GM12878 (cell line): Measurements from ENCODE around the gene C5orf15. TPM values are rescaled to one million over a fixed set of nuclear protein-coding genes. Genes with fewer than 3 reads are reported as not detected.

ENCODE experiments used
- ATAC-seq: fragments of 200-7000 bp; cut with Tn5 transposase; 3 replicates; pipeline ENCODE4 v1.9.1; 2020; ENCODE audit warnings: mild to moderate bottlenecking, moderate library complexity
- BruUV-seq: library from RNA; stranded (reverse); fragments of 400-500 nt; replicated peaks from 2 replicates; lab custom pipeline; 2021; lab: Mats Ljungman, UMichigan
- CTCF ChIA-PET: fragments of 300-600 bp; sonication (Branson Sonifier 250); formaldehyde crosslinking; extraction: SDS; loops from one replicate; lab custom pipeline; 2021; ENCODE audit warnings: inconsistent platforms; lab: Yijun Ruan, JAX
- POLR2A ChIA-PET: fragments of 350-600 bp; formaldehyde crosslinking; extraction: SDS; loops from one replicate; lab custom pipeline; 2021; ENCODE audit warnings: inconsistent platforms; lab: Charles Lee
- RAD21 ChIA-PET: fragments of 300-600 bp; sonication (Branson Sonifier 250); formaldehyde crosslinking; loops from one replicate; lab custom pipeline; 2023; ENCODE audit warnings: antibody characterized with exemption; ENCODE audit not compliant: unreplicated experiment; lab: Charles Lee
- SMC1A ChIA-PET: fragments of 300-600 bp; sonication (Branson Sonifier 250); formaldehyde crosslinking; loops from one replicate; lab custom pipeline; 2023; ENCODE audit not compliant: unreplicated experiment, uncharacterized antibody; lab: Charles Lee
- DNase-seq: peaks from one replicate; pipeline ENCODE4 v3.0.0-alpha.2; 2011; ENCODE audit warnings: low read depth, low spot score
- FAIRE-seq: peaks from 3 replicates; lab custom pipeline; 2011; peaks lifted over from hg19 to GRCh38; lab: Jason Lieb, UNC
- H2AFZ ChIP-seq: 2 replicates; pipeline ENCODE4 v1.6.0; 2011; ENCODE audit warnings: low read depth, low read length, control low read depth; ENCODE audit not compliant: control insufficient read depth
- H3K27ac ChIP-seq: 2 replicates; pipeline ENCODE4 v1.5.1; 2011; ENCODE audit warnings: control low read depth; ENCODE audit not compliant: control insufficient read depth, insufficient read depth
- H3K27me3 ChIP-seq, 2 experiments: replicated peaks in 1 of 2; 2 replicates each; pipeline versions ENCODE4 v1.6.0 to v1.6.1; 2011; ENCODE audit warnings: low read length in 1 of 2; ENCODE audit not compliant: control insufficient read depth in 2 of 2, insufficient read depth in 2 of 2
- H3K36me3 ChIP-seq, 2 experiments: 2 replicates each; pipeline ENCODE4 v1.5.1; 2011; ENCODE audit warnings: low read length in 1 of 2; ENCODE audit not compliant: control insufficient read depth in 2 of 2, insufficient read depth in 2 of 2
- H3K4me1 ChIP-seq: 2 replicates; pipeline ENCODE4 v1.6.1; 2011; ENCODE audit warnings: mild to moderate bottlenecking, low read length, moderate library complexity, mixed read lengths; ENCODE audit not compliant: control insufficient read depth, insufficient read depth
- H3K4me2 ChIP-seq: 2 replicates; pipeline ENCODE4 v1.6.0; 2011; ENCODE audit warnings: control low read depth; ENCODE audit not compliant: control insufficient read depth, insufficient read depth
- H3K4me3 ChIP-seq: fragments of 200-600 bp; sonication (generic); 2 replicates; pipeline ENCODE4 v1.5.1; 2016
- H3K79me2 ChIP-seq: 2 replicates; pipeline ENCODE4 v1.6.0; 2011; ENCODE audit warnings: low read length; ENCODE audit not compliant: control insufficient read depth, insufficient read depth
- H3K9ac ChIP-seq: 2 replicates; pipeline ENCODE4 v1.8.0; 2011; ENCODE audit warnings: low read length, control low read depth, mixed read lengths; ENCODE audit not compliant: control insufficient read depth, insufficient read depth
- H3K9me3 ChIP-seq: replicated peaks from 3 replicates; pipeline ENCODE4 v1.5.1; 2011; ENCODE audit warnings: mild to moderate bottlenecking, low read length; ENCODE audit not compliant: control insufficient read depth, insufficient read depth
- H4K20me1 ChIP-seq: 2 replicates; pipeline ENCODE4 v1.6.0; 2011; ENCODE audit not compliant: control insufficient read depth, insufficient read depth
- ATF7 ChIP-seq: fragments of 450-650 bp; IDR thresholded peaks from 2 replicates; pipeline ENCODE4 v1.6.1; 2016; ENCODE audit warnings: low read depth, mild to moderate bottlenecking
- ZZZ3 ChIP-seq: IDR thresholded peaks from 2 replicates; pipeline ENCODE4 v1.6.1; 2011; ENCODE audit warnings: low read depth; ENCODE audit not compliant: control insufficient read depth, insufficient read length
- WGBS: methylation state at CpG from one replicate; pipeline ENCODE4 v1.1.6; 2016; ENCODE audit warnings: low lambda C conversion rate; ENCODE audit not compliant: insufficient replicate concordance, insufficient coverage; ENCODE audit errors: missing lambda C conversion rate; 5-methylcytosine and 5-hydroxymethylcytosine counted together
- in situ Hi-C: fragments of 300-500 bp; cut with MboI; formaldehyde crosslinking; loops from 9 replicates; pipeline ENCODE4 v1.14.3; 2018; ENCODE audit warnings: mixed read lengths
- intact Hi-C: fragments of 100-400 bp; cut with micrococcal nuclease; formaldehyde crosslinking; loops from one replicate; pipeline ENCODE4 v1.14.2; 2022; ENCODE audit not compliant: unreplicated experiment
- polyA plus RNA-seq, 11 experiments: library from polyadenylated mRNA; depleted of rRNA in 4 of 11; unstranded in 6 of 11; stranded (reverse) in 5 of 11; fragments of >200 nt; fragmentation: Nextera tagmentation in 4 of 11; fragmentation: Illumina TruSeq in 1 of 11; extraction: Ambion mirVana in 4 of 11; extraction: Trizol in 1 of 11; gene quantifications; 1 replicate in 1 of 11; 2 replicates in 10 of 11; pipeline versions ENCODE4 v1.2.1 to v1.2.3, GENCODE V29; 2011 to 2016; ENCODE audit warnings: inconsistent platforms in 2 of 11, missing spikeins in 2 of 11, low read depth in 1 of 11
- total RNA-seq, 4 experiments: library from RNA; depleted of rRNA in 3 of 4; stranded (reverse); fragments of >200 nt in 3 of 4; fragmentation: Illumina TruSeq in 1 of 4; extraction: Trizol in 1 of 4; gene quantifications; 2 replicates each; pipeline versions ENCODE4 v1.2.1 to v1.2.3, GENCODE V29; 2013 to 2021
- TF ChIP-seq, protein P1 (sequence below): fragments of 450-650 bp; IDR thresholded peaks from 2 replicates; pipeline ENCODE4 v1.6.1; 2017; ENCODE audit warnings: mild to moderate bottlenecking, moderate library complexity

The C5orf15 gene
- total and polyA plus RNA-seq, 10 of the 15 experiments (the other 5 are each of a cell fraction or from before 2014, with no cell fraction given), result 21.7 to 69.6 (median 46.0) TPM

DNA sequence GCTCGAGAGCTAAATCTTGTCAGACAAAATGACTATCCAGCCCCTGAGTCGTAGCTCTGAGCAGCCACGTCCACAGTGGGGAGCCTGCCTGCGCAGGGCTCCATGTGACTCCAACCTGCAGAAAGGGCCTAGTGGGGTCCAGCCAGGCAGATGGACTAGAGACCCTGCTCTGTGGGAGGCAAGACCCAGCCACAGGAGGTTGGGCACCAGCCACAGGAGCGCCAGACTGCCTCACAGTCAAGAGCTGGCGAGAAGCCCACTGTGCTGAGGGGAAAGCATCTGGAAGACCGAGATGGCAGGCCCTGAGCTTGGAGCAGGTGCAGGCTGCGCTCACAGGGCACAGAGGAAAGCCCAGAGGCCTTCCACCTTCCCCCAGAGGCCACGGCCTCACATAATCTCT, 61.4 kb downstream of the C5orf15 start:
- RAD21 ChIA-PET, result interaction anchor here (0.6 to 2.0 kb wide), 8 partner anchors 28 to 484 kb away, joined by 3 to 8 read pairs (median 4); no protein-coding TSS in a partner anchor
- no TSS peak for BruUV-seq
- H3K4me1 ChIP-seq, result no peaks in the 10 kb centered on the region
- SMC1A ChIA-PET, result interaction anchor here (0.6 to 1.7 kb wide), 11 partner anchors 17 to 365 kb away, joined by 3 to 18 read pairs (median 5); no protein-coding TSS in a partner anchor
- POLR2A ChIA-PET, result no interaction called here
- TF ChIP-seq, protein P1, sequence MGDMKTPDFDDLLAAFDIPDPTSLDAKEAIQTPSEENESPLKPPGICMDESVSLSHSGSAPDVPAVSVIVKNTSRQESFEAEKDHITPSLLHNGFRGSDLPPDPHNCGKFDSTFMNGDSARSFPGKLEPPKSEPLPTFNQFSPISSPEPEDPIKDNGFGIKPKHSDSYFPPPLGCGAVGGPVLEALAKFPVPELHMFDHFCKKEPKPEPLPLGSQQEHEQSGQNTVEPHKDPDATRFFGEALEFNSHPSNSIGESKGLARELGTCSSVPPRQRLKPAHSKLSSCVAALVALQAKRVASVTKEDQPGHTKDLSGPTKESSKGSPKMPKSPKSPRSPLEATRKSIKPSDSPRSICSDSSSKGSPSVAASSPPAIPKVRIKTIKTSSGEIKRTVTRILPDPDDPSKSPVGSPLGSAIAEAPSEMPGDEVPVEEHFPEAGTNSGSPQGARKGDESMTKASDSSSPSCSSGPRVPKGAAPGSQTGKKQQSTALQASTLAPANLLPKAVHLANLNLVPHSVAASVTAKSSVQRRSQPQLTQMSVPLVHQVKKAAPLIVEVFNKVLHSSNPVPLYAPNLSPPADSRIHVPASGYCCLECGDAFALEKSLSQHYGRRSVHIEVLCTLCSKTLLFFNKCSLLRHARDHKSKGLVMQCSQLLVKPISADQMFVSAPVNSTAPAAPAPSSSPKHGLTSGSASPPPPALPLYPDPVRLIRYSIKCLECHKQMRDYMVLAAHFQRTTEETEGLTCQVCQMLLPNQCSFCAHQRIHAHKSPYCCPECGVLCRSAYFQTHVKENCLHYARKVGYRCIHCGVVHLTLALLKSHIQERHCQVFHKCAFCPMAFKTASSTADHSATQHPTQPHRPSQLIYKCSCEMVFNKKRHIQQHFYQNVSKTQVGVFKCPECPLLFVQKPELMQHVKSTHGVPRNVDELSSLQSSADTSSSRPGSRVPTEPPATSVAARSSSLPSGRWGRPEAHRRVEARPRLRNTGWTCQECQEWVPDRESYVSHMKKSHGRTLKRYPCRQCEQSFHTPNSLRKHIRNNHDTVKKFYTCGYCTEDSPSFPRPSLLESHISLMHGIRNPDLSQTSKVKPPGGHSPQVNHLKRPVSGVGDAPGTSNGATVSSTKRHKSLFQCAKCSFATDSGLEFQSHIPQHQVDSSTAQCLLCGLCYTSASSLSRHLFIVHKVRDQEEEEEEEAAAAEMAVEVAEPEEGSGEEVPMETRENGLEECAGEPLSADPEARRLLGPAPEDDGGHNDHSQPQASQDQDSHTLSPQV, result no peak
- TF ChIP-seq ZZZ3 (no peak), ATF7 (no peak)
- H3K9ac ChIP-seq, result no peak overlapping the region
- WGBS, result 56% methylated on average over 9 of the region's 9 CpGs
- no peaks in the 10 kb centered on the region for H3K79me2 ChIP-seq
- no peak overlapping the region for H3K4me3 ChIP-seq
- no peak overlapping the region for H2AFZ ChIP-seq
- H3K36me3 ChIP-seq, result no peaks in the 10 kb centered on the region
- no peaks in the 10 kb centered on the region for H3K9me3 ChIP-seq
- H3K27me3 ChIP-seq, result no peaks in the 10 kb centered on the region; a peak in 2 of 4 replicates
- no peaks in the 10 kb centered on the region for H4K20me1 ChIP-seq
- FAIRE-seq, result no peak
- CTCF ChIA-PET, result interaction anchor here (0.7 to 1.8 kb wide), 15 partner anchors 9 to 483 kb away, joined by 3 to 10 read pairs (median 4); no protein-coding TSS in a partner anchor
- H3K4me2 ChIP-seq, result no peak overlapping the region
- DNase-seq, result no peak
- in situ Hi-C loops (no loop called here), intact Hi-C loops (loop anchor here (2.0 kb wide), 1 partner anchor 24 kb away; no protein-coding TSS in a partner anchor)
- no peak for ATAC-seq
- H3K27ac ChIP-seq, result no peak overlapping the region
